OCI-LY7 (cell line): ENCODE measurements around the gene FAM221B. TPM values are rescaled to one million over a fixed set of nuclear protein-coding genes. Genes with fewer than 3 reads are reported as not detected.
A peak's percentile ranks its signal among the peaks of the same experiment; 100 is the strongest.

Experiments used
- BruUV-seq: library from RNA; stranded (reverse); fragments of 400-500 nt; replicated peaks from 2 replicates; lab custom pipeline; 2021; lab: Mats Ljungman, UMichigan
- CTCF ChIA-PET: fragments of 300-600 bp; sonication (Branson Sonifier 250); formaldehyde crosslinking; loops from one replicate; lab custom pipeline; 2022; ENCODE audit warnings: antibody characterized with exemption; ENCODE audit not compliant: unreplicated experiment; lab: Charles Lee
- POLR2A ChIA-PET: fragments of 300-600 bp; sonication (Branson Sonifier 250); formaldehyde crosslinking; loops from one replicate; lab custom pipeline; 2022; ENCODE audit warnings: antibody characterized with exemption; lab: Charles Lee
- DNase-seq: peaks from one replicate; pipeline ENCODE4 v3.0.0-alpha.2; 2015; ENCODE audit warnings: low spot score
- H2AFZ ChIP-seq: fragments of 200-600 bp; sonication (generic), shearing (Covaris generic); 2 replicates; pipeline ENCODE4 v1.6.1; 2014; ENCODE audit warnings: mild to moderate bottlenecking, antibody characterized with exemption, low read length, moderate library complexity
- H3K27ac ChIP-seq: fragments of 200-600 bp; sonication (generic); 2 replicates; pipeline ENCODE4 v1.5.1; 2014; ENCODE audit warnings: mixed run types, low read depth, mild to moderate bottlenecking, moderate library complexity, low read length, inconsistent platforms; ENCODE audit not compliant: poor library complexity, severe bottlenecking
- H3K36me3 ChIP-seq: fragments of 200-600 bp; sonication (generic); 2 replicates; pipeline ENCODE4 v1.6.1; 2014; ENCODE audit warnings: mild to moderate bottlenecking, antibody characterized with exemption, low read length, moderate library complexity, mixed read lengths; ENCODE audit not compliant: insufficient read depth
- H3K4me1 ChIP-seq: fragments of 200-600 bp; sonication (generic); 2 replicates; pipeline ENCODE4 v1.5.1; 2014; ENCODE audit warnings: mild to moderate bottlenecking, low read length; ENCODE audit not compliant: insufficient read depth, poor library complexity, severe bottlenecking
- H3K4me2 ChIP-seq: fragments of 200-600 bp; sonication (generic); 2 replicates; pipeline ENCODE4 v1.6.1; 2014; ENCODE audit warnings: mild to moderate bottlenecking, low read length
- H3K4me3 ChIP-seq: fragments of 200-600 bp; sonication (generic); 2 replicates; pipeline ENCODE4 v1.5.1; 2014; ENCODE audit warnings: mild to moderate bottlenecking, low read depth, low read length; ENCODE audit not compliant: poor library complexity, severe bottlenecking
- H3K79me2 ChIP-seq: fragments of 200-600 bp; sonication (generic); 2 replicates; pipeline ENCODE4 v1.6.1; 2016; ENCODE audit warnings: low read depth, mild to moderate bottlenecking, low read length, moderate library complexity, mixed read lengths; ENCODE audit not compliant: insufficient read depth
- H3K9me2 ChIP-seq: fragments of 200-600 bp; sonication (generic); 2 replicates; pipeline ENCODE4 v1.6.1; 2016; ENCODE audit warnings: mild to moderate bottlenecking, low read length, mixed read lengths; ENCODE audit not compliant: insufficient read depth
- H3K9me3 ChIP-seq: fragments of 200-600 bp; sonication (generic); 2 replicates; pipeline ENCODE4 v1.6.1; 2014; ENCODE audit warnings: mild to moderate bottlenecking, mixed run types, low read length, mixed read lengths
- H4K20me1 ChIP-seq: fragments of 200-600 bp; sonication (generic); 2 replicates; pipeline ENCODE4 v1.6.1; 2014; ENCODE audit warnings: mild to moderate bottlenecking, antibody characterized with exemption, low read length, moderate library complexity, mixed read lengths; ENCODE audit not compliant: insufficient read depth
- CTCF ChIP-seq: fragments of 200-600 bp; sonication (generic); conservative IDR thresholded peaks from 2 replicates; pipeline ENCODE4 v1.5.1; 2014; ENCODE audit warnings: mild to moderate bottlenecking, antibody characterized with exemption, low read length, moderate library complexity, mixed read lengths
- EZH2phosphoT487 ChIP-seq: fragments of 200-600 bp; sonication (generic); IDR thresholded peaks from 2 replicates; pipeline ENCODE4 v1.6.1; 2018; ENCODE audit warnings: low read depth, borderline replicate concordance, mild to moderate bottlenecking, mixed run types, antibody characterized with exemption, low read length, moderate library complexity, mixed read lengths
- intact Hi-C: fragments of 100-400 bp; cut with micrococcal nuclease; formaldehyde crosslinking; loops from one replicate; pipeline ENCODE4 v1.10.0; 2022; ENCODE audit not compliant: unreplicated experiment
- total RNA-seq, 2 experiments: library from RNA; depleted of rRNA in 1 of 2; stranded (reverse); fragments of >200 nt in 1 of 2; shearing (Covaris generic) in 1 of 2; gene quantifications; 2 replicates each; pipeline ENCODE4 v1.2.3, GENCODE V29; 2014 to 2022

The FAM221B gene
- total RNA-seq, 2 experiments from 2014 or later: not detected

GRCh38 chr9:35820076-35820475, 8.5 kb downstream of the FAM221B start:
- H3K9me3 ChIP-seq: 0 out of 2 replicates have a peak, but pooled peaks cover 4% of the 10 kb centered on the region
- no peaks in the 10 kb centered on the region for H3K36me3 ChIP-seq
- no peaks in the 10 kb centered on the region for H3K4me1 ChIP-seq
- DNase-seq: no peak
- H3K4me3 ChIP-seq: no peak overlapping the region
- TF ChIP-seq EZH2phosphoT487 (no peak), CTCF (no peak)
- no peak overlapping the region for H3K27ac ChIP-seq
- no peak overlapping the region for H3K4me2 ChIP-seq
- no peaks in the 10 kb centered on the region for H3K9me2 ChIP-seq
- H3K79me2 ChIP-seq: no peaks in the 10 kb centered on the region
- BruUV-seq: no TSS peak
- CTCF ChIA-PET: no interaction called here
- POLR2A ChIA-PET: no interaction called here
- intact Hi-C loops: no loop called here
- no peaks in the 10 kb centered on the region for H4K20me1 ChIP-seq
- H2AFZ ChIP-seq: no peak overlapping the region

GRCh38 chr9:35818341-35818740, 10.2 kb downstream of the FAM221B start:
- no peak for DNase-seq
- peaks cover 10% of the 10 kb centered on the region for H3K4me1 ChIP-seq
- no peak overlapping the region for H2AFZ ChIP-seq
- H3K27ac ChIP-seq: no peak overlapping the region
- H3K4me2 ChIP-seq: no peak overlapping the region
- H3K79me2 ChIP-seq: peaks cover 10% of the 10 kb centered on the region; the same call in 1 of the 2 replicates
- no peaks in the 10 kb centered on the region for H3K36me3 ChIP-seq
- intact Hi-C loops: no loop called here
- no peaks in the 10 kb centered on the region for H4K20me1 ChIP-seq
- H3K9me2 ChIP-seq: no peaks in the 10 kb centered on the region
- no peak overlapping the region for H3K4me3 ChIP-seq
- CTCF ChIA-PET: no interaction called here
- BruUV-seq: no TSS peak
- 0 out of 2 replicates have a peak, but pooled peaks cover 4% of the 10 kb centered on the region for H3K9me3 ChIP-seq
- no peak for TF ChIP-seq EZH2phosphoT487
- no peak for TF ChIP-seq CTCF
- POLR2A ChIA-PET: no interaction called here

- Histone ChIP-seq H3K27ac (no peak overlapping the region), H3K9me2 (no peaks in the 10 kb centered on the region), H3K9me3 (0 out of 2 replicates have a peak, but pooled peaks cover 4% of the 10 kb centered on the region), H4K20me1 (no peaks in the 10 kb centered on the region), H3K36me3 (no peaks in the 10 kb centered on the region), H3K4me3 (no peak overlapping the region), H2AFZ (no peak overlapping the region), H3K4me2 (no peak overlapping the region), H3K4me1 (peaks cover 23% of the 10 kb centered on the region), H3K79me2 (peaks cover 10% of the 10 kb centered on the region; the same call in 1 of the 2 replicates)
- intact Hi-C loops: no loop called here
- DNase-seq: no peak
- no TSS peak for BruUV-seq
- POLR2A ChIA-PET: no interaction called here
- CTCF ChIA-PET: no interaction called here
- TF ChIP-seq EZH2phosphoT487: no peak
- 0 out of 2 replicates have a peak, but pooled peaks have one; percentile 18 for TF ChIP-seq CTCF
Measured at GRCh38 chr9:35816708-35817107, 11.8 kb downstream of the FAM221B start.
